GM12864 (cell line): ENCODE data around the gene MPP2.
A peak's percentile ranks its signal among the peaks of the same experiment; 100 is the strongest.

ENCODE experiments used
- DNase-seq: peaks from one replicate; pipeline ENCODE4 v3.0.0-alpha.2; 2011; ENCODE audit warnings: low read depth
- H3K4me3 ChIP-seq: 2 replicates; pipeline ENCODE4 v1.5.1; 2011; ENCODE audit warnings: mild to moderate bottlenecking, low read depth, low read length, control low read depth
- TF ChIP-seq, protein P1 (sequence below): IDR thresholded peaks from 2 replicates; pipeline ENCODE4 v1.5.1; 2011; ENCODE audit warnings: low read depth, mild to moderate bottlenecking, moderate library complexity, low read length, control low read depth, inconsistent platforms; ENCODE audit errors: missing control alignments

MPP2 gene

GRCh38 chr17:43917016-43917347, 9.6 kb upstream of the MPP2 start:
- DNase-seq, result no peak
- peak overlapping the region; percentile 52 for H3K4me3 ChIP-seq
- TF ChIP-seq, protein P1, sequence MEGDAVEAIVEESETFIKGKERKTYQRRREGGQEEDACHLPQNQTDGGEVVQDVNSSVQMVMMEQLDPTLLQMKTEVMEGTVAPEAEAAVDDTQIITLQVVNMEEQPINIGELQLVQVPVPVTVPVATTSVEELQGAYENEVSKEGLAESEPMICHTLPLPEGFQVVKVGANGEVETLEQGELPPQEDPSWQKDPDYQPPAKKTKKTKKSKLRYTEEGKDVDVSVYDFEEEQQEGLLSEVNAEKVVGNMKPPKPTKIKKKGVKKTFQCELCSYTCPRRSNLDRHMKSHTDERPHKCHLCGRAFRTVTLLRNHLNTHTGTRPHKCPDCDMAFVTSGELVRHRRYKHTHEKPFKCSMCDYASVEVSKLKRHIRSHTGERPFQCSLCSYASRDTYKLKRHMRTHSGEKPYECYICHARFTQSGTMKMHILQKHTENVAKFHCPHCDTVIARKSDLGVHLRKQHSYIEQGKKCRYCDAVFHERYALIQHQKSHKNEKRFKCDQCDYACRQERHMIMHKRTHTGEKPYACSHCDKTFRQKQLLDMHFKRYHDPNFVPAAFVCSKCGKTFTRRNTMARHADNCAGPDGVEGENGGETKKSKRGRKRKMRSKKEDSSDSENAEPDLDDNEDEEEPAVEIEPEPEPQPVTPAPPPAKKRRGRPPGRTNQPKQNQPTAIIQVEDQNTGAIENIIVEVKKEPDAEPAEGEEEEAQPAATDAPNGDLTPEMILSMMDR, result no peak

GRCh38 chr17:43916385-43916784, 9.0 kb upstream of the MPP2 start:
- H3K4me3 ChIP-seq, result no peak overlapping the region
- TF ChIP-seq, protein P1, result peak; percentile 4
- DNase-seq, result no peak

- no peak overlapping the region for H3K4me3 ChIP-seq
- TF ChIP-seq, protein P1, result no peak
- DNase-seq, result no peak
These were observed 8.2 kb upstream of the MPP2 start for GRCh38 chr17:43915559-43915958.

- TF ChIP-seq, protein P1, result no peak
- no peak for DNase-seq
- no peak overlapping the region for H3K4me3 ChIP-seq
These were observed 7.1 kb upstream of the MPP2 start for GRCh38 chr17:43914451-43914850.

DNA sequence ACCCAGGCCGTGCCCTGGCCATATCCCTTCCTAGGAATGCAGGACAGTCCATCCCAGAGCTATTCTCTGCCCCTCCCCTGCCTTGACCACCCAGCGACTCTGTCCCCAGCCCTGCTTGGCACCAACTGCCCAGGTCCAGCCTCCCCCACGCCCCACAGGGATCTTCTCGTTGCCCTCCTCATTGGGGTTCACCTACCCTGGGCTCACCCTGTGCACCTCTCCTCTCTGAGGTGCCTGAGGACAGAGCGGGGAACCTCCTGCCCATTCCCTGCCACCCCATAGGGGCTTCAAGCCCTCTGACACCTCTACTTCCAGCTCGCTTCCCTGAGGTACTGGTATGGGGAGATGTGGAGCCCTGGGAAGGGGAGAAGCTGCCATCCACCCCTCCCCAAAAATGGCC, 6.2 kb upstream of the MPP2 start:
- TF ChIP-seq, protein P1, result no peak
- no peak for DNase-seq
- no peak overlapping the region for H3K4me3 ChIP-seq

DNA sequence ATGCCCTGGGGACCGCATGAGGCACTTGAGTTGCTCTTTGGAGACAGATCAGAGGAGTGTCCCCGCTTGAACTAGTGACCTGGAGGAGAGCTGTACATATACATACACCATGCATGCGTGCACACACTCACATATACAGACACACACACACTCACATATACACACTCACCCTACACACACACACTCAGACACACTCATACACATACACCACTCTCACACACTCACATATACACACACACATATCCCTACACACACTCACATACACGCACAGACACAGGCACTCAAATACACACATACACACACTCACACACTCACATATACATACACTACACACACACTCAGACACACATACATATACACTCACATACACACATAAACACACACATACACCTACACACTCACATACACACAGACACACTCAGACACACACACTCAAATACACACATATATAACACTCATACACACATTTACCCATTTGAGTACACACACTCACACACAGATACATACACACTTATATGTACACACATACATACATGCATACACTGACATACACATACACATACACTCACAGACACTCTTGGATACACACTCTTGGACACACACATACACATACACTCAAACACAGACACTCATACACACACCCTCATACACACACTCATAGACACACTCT, 5.4 kb upstream of the MPP2 start:
- no peak overlapping the region for H3K4me3 ChIP-seq
- TF ChIP-seq, protein P1, result no peak
- no peak for DNase-seq

- TF ChIP-seq, protein P1, result no peak
- no peak for DNase-seq
- H3K4me3 ChIP-seq, result no peak overlapping the region
These were observed 4.6 kb upstream of the MPP2 start for GRCh38 chr17:43911904-43912303.
